Measurements from ENCODE around the gene ARL4D.

- TF ChIP-seq CTCF (conservative IDR thresholded peaks at IDR 0.05; ENCODE audit: low read depth, low read length) = no peak
- TF ChIP-seq RAD21 (IDR thresholded peaks at IDR 0.05; ENCODE audit: low read length) = no peak
- TF ChIP-seq MXI1 (IDR thresholded peaks at IDR 0.05; ENCODE audit: borderline replicate concordance, low read depth, low read length) = no peak
- no peak for TF ChIP-seq MAFK (IDR thresholded peaks at IDR 0.05; ENCODE audit: low read depth, low read length)
- no peak for TF ChIP-seq MAZ (IDR thresholded peaks at IDR 0.05; ENCODE audit: borderline replicate concordance, low read depth, low read length)
- TF ChIP-seq POLR2A (IDR thresholded peaks at IDR 0.05; ENCODE audit: low read depth, low read length) = no peak
- TF ChIP-seq RCOR1 (IDR thresholded peaks at IDR 0.05; ENCODE audit: insufficient replicate concordance, low read length) = no peak
- no peak for TF ChIP-seq NFE2L2 (IDR thresholded peaks at IDR 0.05; ENCODE audit: low read depth, low read length)
- no peak for TF ChIP-seq USF2 (IDR thresholded peaks at IDR 0.05; ENCODE audit: low read depth, low read length)
- no peak for TF ChIP-seq FOS (IDR thresholded peaks at IDR 0.05; ENCODE audit: low read depth, low read length)
- no peak for TF ChIP-seq CEBPB (IDR thresholded peaks at IDR 0.05; ENCODE audit: low read depth, low read length)
- TF ChIP-seq RFX5 (IDR thresholded peaks at IDR 0.05; ENCODE audit: low read depth, low read length) = no peak
- no peak for TF ChIP-seq ELK1 (IDR thresholded peaks at IDR 0.05; ENCODE audit: borderline replicate concordance, low read depth, low read length)
These were observed 32.3 kb downstream of the ARL4D start for GRCh38 chr17:43430936-43431713.
